Activated gamma-delta T cell (primary cell): ENCODE measurements around the gene NELL1.

ENCODE experiments used
- DNase-seq: peaks from one replicate; lab custom pipeline; 2025; lab: John Stamatoyannopoulos, UW

The NELL1 gene

GRCh38 chr11:21564095-21564494 lies 894.7 kb downstream of the NELL1 start:
- DNase-seq: no peak

- no peak for DNase-seq
Observed at GRCh38 chr11:21564833-21565682, 895.7 kb downstream of the NELL1 start.

GRCh38 chr11:21566521-21567117 lies 897.2 kb downstream of the NELL1 start:
- no peak for DNase-seq

GRCh38 chr11:21567645-21568290 lies 898.4 kb downstream of the NELL1 start:
- no peak for DNase-seq

- DNase-seq: no peak
Observed at GRCh38 chr11:21572210-21572609, 902.8 kb downstream of the NELL1 start.

GRCh38 chr11:21582791-21583190 lies 913.4 kb downstream of the NELL1 start:
- DNase-seq: no peak

- no peak for DNase-seq
Observed at GRCh38 chr11:21588754-21589153, 919.4 kb downstream of the NELL1 start.

- no peak for DNase-seq
Observed at GRCh38 chr11:21602699-21603098, 933.3 kb downstream of the NELL1 start.

- no peak for DNase-seq
Observed at GRCh38 chr11:21603886-21604285, 934.5 kb downstream of the NELL1 start.

GRCh38 chr11:21604564-21604963 lies 935.2 kb downstream of the NELL1 start:
- no peak for DNase-seq

- no peak for DNase-seq
Observed at GRCh38 chr11:21612326-21612725, 942.9 kb downstream of the NELL1 start.

GRCh38 chr11:21614961-21615360 lies 945.6 kb downstream of the NELL1 start:
- no peak for DNase-seq

- no peak for DNase-seq
Observed at GRCh38 chr11:21615955-21616371, 946.6 kb downstream of the NELL1 start.

GRCh38 chr11:21622566-21622965 lies 953.2 kb downstream of the NELL1 start:
- DNase-seq: no peak

- no peak for DNase-seq
Observed at GRCh38 chr11:21622995-21623394, 953.6 kb downstream of the NELL1 start.
